GM23338 (cell line): ENCODE results near the gene ILKAP. TPM values are rescaled to one million over a fixed set of nuclear protein-coding genes. Genes with fewer than 3 reads are reported as not detected.

Experiments used
- ATAC-seq: fragments of 200-7000 bp; cut with Tn5 transposase; 3 replicates; pipeline ENCODE4 v1.9.1; 2020
- DNase-seq: peaks from one replicate; pipeline ENCODE4 v3.0.0-alpha.2; 2015; ENCODE audit warnings: low spot score
- H2AFZ ChIP-seq: fragments of 200-600 bp; sonication (generic); 2 replicates; pipeline ENCODE4 v1.8.0; 2016; ENCODE audit warnings: antibody characterized with exemption, mild to moderate bottlenecking, moderate library complexity
- H3F3A ChIP-seq: fragments of 200-600 bp; sonication (generic); replicated peaks from 2 replicates; pipeline ENCODE4 v1.8.0; 2017; ENCODE audit warnings: antibody characterized with exemption, mixed run types, low read depth
- H3K27ac ChIP-seq: fragments of 200-600 bp; sonication (generic); 2 replicates; pipeline ENCODE4 v1.6.1; 2016; ENCODE audit warnings: low read depth
- H3K27me3 ChIP-seq: fragments of 200-600 bp; sonication (generic); 2 replicates; pipeline ENCODE4 v1.8.0; 2016; ENCODE audit warnings: mild to moderate bottlenecking, mixed run types, moderate library complexity; ENCODE audit not compliant: insufficient read depth
- H3K36me3 ChIP-seq: fragments of 200-600 bp; sonication (generic); 2 replicates; pipeline ENCODE4 v1.8.0; 2016; ENCODE audit warnings: mild to moderate bottlenecking; ENCODE audit not compliant: insufficient read depth
- H3K4me1 ChIP-seq: fragments of 200-600 bp; sonication (generic); 2 replicates; pipeline ENCODE4 v1.8.0; 2016; ENCODE audit warnings: mild to moderate bottlenecking, moderate library complexity; ENCODE audit not compliant: insufficient read depth
- H3K4me2 ChIP-seq: fragments of 200-600 bp; sonication (generic); 2 replicates; pipeline ENCODE4 v1.7.1; 2017; ENCODE audit warnings: mixed run types
- H3K4me3 ChIP-seq: fragments of 200-600 bp; sonication (generic); 2 replicates; pipeline ENCODE4 v1.6.1; 2016; ENCODE audit warnings: mixed run types
- H3K79me2 ChIP-seq: fragments of 200-600 bp; sonication (generic); replicated peaks from 2 replicates; pipeline ENCODE4 v1.8.0; 2017; ENCODE audit warnings: mild to moderate bottlenecking; ENCODE audit not compliant: insufficient read depth
- H3K9me2 ChIP-seq: fragments of 200-600 bp; sonication (generic); 2 replicates; pipeline ENCODE4 v1.8.0; 2017; ENCODE audit not compliant: insufficient read depth
- H4K20me1 ChIP-seq: fragments of 200-600 bp; sonication (generic); replicated peaks from 2 replicates; pipeline ENCODE4 v1.8.0; 2017; ENCODE audit warnings: mild to moderate bottlenecking; ENCODE audit not compliant: insufficient read depth
- H3K27ac Mint-ChIP-seq: 2 replicates; pipeline ENCODE4 v1.8.0; 2020; ENCODE audit warnings: inconsistent platforms, mild to moderate bottlenecking, moderate library complexity, mixed read lengths
- H3K27me3 Mint-ChIP-seq: 3 replicates; pipeline ENCODE4 v1.8.0; 2022; ENCODE audit warnings: low read depth, mild to moderate bottlenecking, moderate library complexity, mixed read lengths, inconsistent platforms; ENCODE audit not compliant: insufficient read depth, poor library complexity
- H3K36me3 Mint-ChIP-seq: 3 replicates; pipeline ENCODE4 v1.8.0; 2021; ENCODE audit warnings: low read depth, mild to moderate bottlenecking, inconsistent platforms, moderate library complexity, mixed read lengths
- H3K4me1 Mint-ChIP-seq: 3 replicates; pipeline ENCODE4 v1.8.0; 2020; ENCODE audit warnings: mild to moderate bottlenecking, inconsistent platforms, mixed read lengths
- H3K4me3 Mint-ChIP-seq: 3 replicates; pipeline ENCODE4 v1.8.0; 2021; ENCODE audit warnings: moderate library complexity, mild to moderate bottlenecking, inconsistent platforms, mixed read lengths
- H3K9me3 Mint-ChIP-seq: 3 replicates; pipeline ENCODE4 v1.8.0; 2020; ENCODE audit warnings: moderate library complexity, mild to moderate bottlenecking, inconsistent platforms, mixed read lengths
- EZH2 ChIP-seq: fragments of 200-600 bp; sonication (generic); IDR thresholded peaks from one replicate; pipeline ENCODE4 v1.8.0; 2017; ENCODE audit warnings: antibody characterized with exemption, mild to moderate bottlenecking, low read depth; ENCODE audit not compliant: unreplicated experiment
- EZH2phosphoT487 ChIP-seq: fragments of 200-600 bp; sonication (generic); IDR thresholded peaks from one replicate; pipeline ENCODE4 v1.8.1; 2018; ENCODE audit warnings: antibody characterized with exemption; ENCODE audit not compliant: unreplicated experiment
- POLR2AphosphoS5 ChIP-seq: IDR thresholded peaks from 2 replicates; pipeline ENCODE4 v1.6.1; 2016; ENCODE audit warnings: antibody characterized with exemption, low read depth
- REST ChIP-seq: IDR thresholded peaks from one replicate; pipeline ENCODE4 v1.6.1; 2018; ENCODE audit warnings: antibody characterized with exemption; ENCODE audit not compliant: unreplicated experiment
- polyA plus RNA-seq: library from polyadenylated mRNA; unstranded; fragments of >200 nt; fragmentation: Nextera tagmentation; extraction: Ambion mirVana; gene quantifications from 2 replicates; pipeline ENCODE4 v1.2.1, GENCODE V29; 2016
- total RNA-seq: library from RNA; depleted of rRNA; stranded (reverse); fragments of >200 nt; shearing (Covaris generic); gene quantifications from 2 replicates; pipeline ENCODE4 v1.2.3, GENCODE V29; 2014
- TF ChIP-seq, protein P1 (sequence below), 2 experiments: fragments of 200-600 bp in 1 of 2; sonication (generic) in 1 of 2; conservative IDR thresholded peaks; 2 replicates each; pipeline versions ENCODE4 v1.5.1 to v1.6.1; 2016 to 2017; ENCODE audit warnings: antibody characterized with exemption in 2 of 2, low read depth in 2 of 2, mild to moderate bottlenecking in 2 of 2, moderate library complexity in 1 of 2

The ILKAP gene
- total and polyA plus RNA-seq, 2 experiments from 2014 or later = 17.0 to 35.9 TPM

- Mint-ChIP-seq H3K9me3 (no peaks in the 10 kb centered on the region), H3K4me1 (peaks cover 17% of the 10 kb centered on the region)
- H3K4me2 ChIP-seq = no peak overlapping the region
Measured at GRCh38 chr2:238247002-238247822, 43.7 kb upstream of the ILKAP start.

DNA sequence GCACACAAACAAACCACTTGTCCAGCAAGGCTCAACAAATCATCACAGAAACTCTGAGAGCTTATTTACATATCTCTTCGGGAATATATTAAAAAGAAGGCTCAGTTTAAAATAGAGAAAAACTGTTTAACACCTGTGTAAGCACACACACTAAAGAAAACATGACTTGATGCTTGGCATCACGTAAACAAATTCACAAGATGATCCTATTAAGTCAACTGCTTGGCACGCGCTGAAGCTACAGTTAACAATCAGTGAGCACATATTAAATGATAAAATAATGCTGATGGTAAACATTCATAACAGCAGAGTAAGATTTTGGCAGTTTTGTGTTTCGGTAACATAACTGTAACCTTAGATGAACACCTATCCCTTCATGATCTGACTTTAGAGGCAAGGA, 40.7 kb upstream of the ILKAP start:
- H3K27me3 Mint-ChIP-seq = peaks cover 26% of the 10 kb centered on the region
- Histone ChIP-seq H3K4me2 (no peak overlapping the region), H3K27me3 (peaks cover 19% of the 10 kb centered on the region), H3F3A (peaks cover 4% of the 10 kb centered on the region; the same call in 1 of the 2 replicates), H2AFZ (no peak overlapping the region), H3K4me3 (no peak overlapping the region), H3K9me2 (no peaks in the 10 kb centered on the region), H3K4me1 (peaks cover 7% of the 10 kb centered on the region; the same call in 1 of the 2 replicates), H3K27ac (no peak overlapping the region), H3K36me3 (no peaks in the 10 kb centered on the region), H4K20me1 (no peaks in the 10 kb centered on the region), H3K79me2 (no peaks in the 10 kb centered on the region)
- H3K27ac Mint-ChIP-seq = no peak overlapping the region
- no peak for TF ChIP-seq POLR2AphosphoS5
- DNase-seq = no peak
- no peak overlapping the region for H3K4me3 Mint-ChIP-seq
- peaks cover 3% of the 10 kb centered on the region; the same call in 1 of the 3 replicates for H3K9me3 Mint-ChIP-seq
- peaks cover 20% of the 10 kb centered on the region for H3K4me1 Mint-ChIP-seq
- peaks cover 6% of the 10 kb centered on the region for H3K36me3 Mint-ChIP-seq
- no peak for ATAC-seq

More at GRCh38 chr2:238247002-238247822, 43.7 kb upstream of the ILKAP start:
- no peak for DNase-seq
- Histone ChIP-seq H4K20me1 (no peaks in the 10 kb centered on the region), H3K79me2 (no peaks in the 10 kb centered on the region), H3K4me1 (0 out of 2 replicates have a peak, but pooled peaks cover 7% of the 10 kb centered on the region), H3K9me2 (no peaks in the 10 kb centered on the region), H3F3A (peaks cover 1% of the 10 kb centered on the region; the same call in 1 of the 2 replicates), H3K27ac (no peak overlapping the region), H3K27me3 (peaks cover 7% of the 10 kb centered on the region), H3K4me3 (no peak overlapping the region), H3K36me3 (no peaks in the 10 kb centered on the region), H2AFZ (no peak overlapping the region)
- Mint-ChIP-seq H3K4me3 (no peak overlapping the region), H3K36me3 (peaks cover 6% of the 10 kb centered on the region), H3K27ac (no peak overlapping the region), H3K27me3 (peaks cover 16% of the 10 kb centered on the region)
- TF ChIP-seq, protein P1, sequence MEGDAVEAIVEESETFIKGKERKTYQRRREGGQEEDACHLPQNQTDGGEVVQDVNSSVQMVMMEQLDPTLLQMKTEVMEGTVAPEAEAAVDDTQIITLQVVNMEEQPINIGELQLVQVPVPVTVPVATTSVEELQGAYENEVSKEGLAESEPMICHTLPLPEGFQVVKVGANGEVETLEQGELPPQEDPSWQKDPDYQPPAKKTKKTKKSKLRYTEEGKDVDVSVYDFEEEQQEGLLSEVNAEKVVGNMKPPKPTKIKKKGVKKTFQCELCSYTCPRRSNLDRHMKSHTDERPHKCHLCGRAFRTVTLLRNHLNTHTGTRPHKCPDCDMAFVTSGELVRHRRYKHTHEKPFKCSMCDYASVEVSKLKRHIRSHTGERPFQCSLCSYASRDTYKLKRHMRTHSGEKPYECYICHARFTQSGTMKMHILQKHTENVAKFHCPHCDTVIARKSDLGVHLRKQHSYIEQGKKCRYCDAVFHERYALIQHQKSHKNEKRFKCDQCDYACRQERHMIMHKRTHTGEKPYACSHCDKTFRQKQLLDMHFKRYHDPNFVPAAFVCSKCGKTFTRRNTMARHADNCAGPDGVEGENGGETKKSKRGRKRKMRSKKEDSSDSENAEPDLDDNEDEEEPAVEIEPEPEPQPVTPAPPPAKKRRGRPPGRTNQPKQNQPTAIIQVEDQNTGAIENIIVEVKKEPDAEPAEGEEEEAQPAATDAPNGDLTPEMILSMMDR (conservative IDR thresholded peaks at IDR 0.05; ENCODE audit: low read depth in 2 of 2) = no peak
- TF ChIP-seq EZH2phosphoT487 = no peak
- no peak for ATAC-seq

- Histone ChIP-seq H4K20me1 (no peaks in the 10 kb centered on the region), H2AFZ (no peak overlapping the region), H3K4me3 (no peak overlapping the region), H3K79me2 (no peaks in the 10 kb centered on the region), H3F3A (peaks cover 4% of the 10 kb centered on the region; the same call in 1 of the 2 replicates), H3K4me2 (no peak overlapping the region), H3K36me3 (no peaks in the 10 kb centered on the region), H3K4me1 (peaks cover 7% of the 10 kb centered on the region; the same call in 1 of the 2 replicates), H3K9me2 (no peaks in the 10 kb centered on the region), H3K27me3 (peaks cover 24% of the 10 kb centered on the region), H3K27ac (no peak overlapping the region)
- TF ChIP-seq, protein P1 (conservative IDR thresholded peaks at IDR 0.05; ENCODE audit: low read depth in 2 of 2) = peak; percentile 34 to 40
- no peak for TF ChIP-seq REST
- TF ChIP-seq EZH2 = no peak
- peaks cover 6% of the 10 kb centered on the region for H3K36me3 Mint-ChIP-seq
- DNase-seq (peak; percentile 70), ATAC-seq (no peak)
- peaks cover 29% of the 10 kb centered on the region for H3K27me3 Mint-ChIP-seq
- H3K4me1 Mint-ChIP-seq = peaks cover 20% of the 10 kb centered on the region
- no peak overlapping the region for H3K4me3 Mint-ChIP-seq
- H3K27ac Mint-ChIP-seq = no peak overlapping the region
- peaks cover 3% of the 10 kb centered on the region; the same call in 1 of the 3 replicates for H3K9me3 Mint-ChIP-seq
Measured at GRCh38 chr2:238243496-238244076, 40.1 kb upstream of the ILKAP start.
